H1 (cell line): Measurements from ENCODE around the gene DCANP1. TPM values are rescaled to one million over a fixed set of nuclear protein-coding genes. Genes with fewer than 3 reads are reported as not detected.

Source experiments
- CTCF ChIA-PET: fragments of 300-600 bp; sonication (Branson Sonifier 250); formaldehyde crosslinking; loops from one replicate; lab custom pipeline; 2021; ENCODE audit not compliant: partially characterized antibody; lab: Charles Lee
- POLR2A ChIA-PET: fragments of 300-600 bp; sonication (Branson Sonifier 250); formaldehyde crosslinking; loops from one replicate; lab custom pipeline; 2021; ENCODE audit warnings: inconsistent platforms; ENCODE audit not compliant: partially characterized antibody; lab: Charles Lee
- DNase-seq, 2 experiments: peaks; one replicate each; pipeline versions ENCODE4 v3.0.0 to v3.0.0-alpha.2; 2010 to 2022; ENCODE audit warnings: low spot score in 2 of 2, low read depth in 1 of 2, mixed read lengths in 1 of 2
- FAIRE-seq: peaks from 2 replicates; lab custom pipeline; 2011; peaks lifted over from hg19 to GRCh38; lab: Jason Lieb, UNC
- H2AFZ ChIP-seq: 2 replicates; pipeline ENCODE4 v1.8.1; 2012; ENCODE audit warnings: low read length, inconsistent platforms
- H2AK5ac ChIP-seq: 2 replicates; pipeline ENCODE4 v1.6.1; 2013; ENCODE audit warnings: low read depth, low read length
- H2BK120ac ChIP-seq: replicated peaks from 2 replicates; pipeline ENCODE3; 2013; ENCODE audit warnings: low read depth, low read length, inconsistent platforms
- H2BK12ac ChIP-seq: 2 replicates; pipeline ENCODE4 v1.6.1; 2013; ENCODE audit warnings: low read depth, low read length
- H2BK15ac ChIP-seq: 2 replicates; pipeline ENCODE4 v1.6.1; 2013; ENCODE audit warnings: low read length
- H2BK20ac ChIP-seq: 2 replicates; pipeline ENCODE4 v1.6.1; 2013; ENCODE audit warnings: low read length
- H2BK5ac ChIP-seq: 2 replicates; pipeline ENCODE4 v1.6.1; 2013; ENCODE audit warnings: low read depth, low read length
- H3K14ac ChIP-seq: 2 replicates; pipeline ENCODE4 v1.6.1; 2013; ENCODE audit warnings: inconsistent platforms; ENCODE audit not compliant: insufficient read length
- H3K18ac ChIP-seq: 2 replicates; pipeline ENCODE4 v1.6.1; 2013; ENCODE audit warnings: low read length; ENCODE audit errors: extremely low read depth
- H3K23ac ChIP-seq: 2 replicates; pipeline ENCODE4 v1.6.1; 2013; ENCODE audit warnings: inconsistent platforms; ENCODE audit not compliant: insufficient read length
- H3K23me2 ChIP-seq: 2 replicates; pipeline ENCODE4 v1.6.1; 2013; ENCODE audit warnings: low read depth, low read length
- H3K27ac ChIP-seq: 2 replicates; pipeline ENCODE4 v1.6.1; 2011; ENCODE audit warnings: low read depth, low read length, inconsistent platforms
- H3K27me3 ChIP-seq, 4 experiments: replicated peaks in 1 of 4; 1 replicate in 1 of 4; 2 replicates in 3 of 4; pipeline versions ENCODE4 v1.6.1 to v1.8.1; 2011 to 2013; ENCODE audit warnings: low read length in 3 of 4, mild to moderate bottlenecking in 3 of 4, inconsistent platforms in 2 of 4, mixed read lengths in 2 of 4, moderate library complexity in 1 of 4; ENCODE audit not compliant: control insufficient read depth in 3 of 4, insufficient read depth in 3 of 4; ENCODE audit errors: extremely low read depth in 1 of 4
- H3K36me3 ChIP-seq, 4 experiments: 2 replicates each; pipeline versions ENCODE4 v1.6.1 to v1.8.1; 2011 to 2013; ENCODE audit warnings: mild to moderate bottlenecking in 4 of 4, low read length in 3 of 4, moderate library complexity in 2 of 4, control low read depth in 1 of 4, inconsistent platforms in 1 of 4; ENCODE audit not compliant: insufficient read depth in 4 of 4, control insufficient read depth in 2 of 4
- H3K4ac ChIP-seq: replicated peaks from 2 replicates; pipeline ENCODE3; 2013; ENCODE audit warnings: low read length, low read depth, mixed read lengths, inconsistent platforms; ENCODE audit not compliant: insufficient read length
- H3K4me1 ChIP-seq, 4 experiments: replicated peaks in 1 of 4; 1 replicate in 1 of 4; 2 replicates in 3 of 4; pipeline versions ENCODE4 v1.6.1 to v1.8.1; 2011 to 2013; ENCODE audit warnings: low read length in 3 of 4, inconsistent platforms in 2 of 4, mixed read lengths in 1 of 4; ENCODE audit not compliant: insufficient read depth in 4 of 4, control insufficient read depth in 3 of 4
- H3K4me2 ChIP-seq, 2 experiments: 2 replicates each; pipeline versions ENCODE4 v1.6.1 to v1.8.1; 2011 to 2013; ENCODE audit warnings: low read depth in 2 of 2, low read length in 2 of 2, control low read depth in 1 of 2, inconsistent platforms in 1 of 2, mild to moderate bottlenecking in 1 of 2; ENCODE audit not compliant: insufficient read depth in 1 of 2
- H3K4me3 ChIP-seq, 4 experiments: fragments of 200-600, 300-600 bp in 1 of 4; sonication (generic), shearing (Covaris generic), sonication (Bioruptor Twin) in 1 of 4; 2 replicates each; pipeline versions ENCODE4 v1.5.1 to v1.8.1; 2011 to 2016; ENCODE audit warnings: low read length in 4 of 4, low read depth in 3 of 4, control low read depth in 2 of 4, inconsistent platforms in 2 of 4, mild to moderate bottlenecking in 2 of 4, mixed read lengths in 1 of 4, moderate library complexity in 1 of 4; ENCODE audit not compliant: insufficient read depth in 2 of 4; ENCODE audit errors: extremely low read depth in 1 of 4
- H3K56ac ChIP-seq: replicated peaks from 2 replicates; pipeline ENCODE3; 2013; ENCODE audit warnings: low read depth, mild to moderate bottlenecking, mixed read lengths, low read length, inconsistent platforms; ENCODE audit not compliant: insufficient read length
- H3K79me1 ChIP-seq: 2 replicates; pipeline ENCODE4 v1.6.1; 2013; ENCODE audit warnings: low read depth, low read length, control low read depth
- H3K79me2 ChIP-seq, 2 experiments: 2 replicates each; pipeline versions ENCODE4 v1.6.1 to v1.8.1; 2012 to 2013; ENCODE audit warnings: low read length in 2 of 2, mild to moderate bottlenecking in 2 of 2, inconsistent platforms in 1 of 2; ENCODE audit not compliant: insufficient read depth in 2 of 2, control insufficient read depth in 1 of 2
- H3K9ac ChIP-seq, 4 experiments: replicated peaks in 1 of 4; 1 replicate in 1 of 4; 2 replicates in 3 of 4; pipeline versions ENCODE4 v1.6.1 to v1.8.1; 2011 to 2013; ENCODE audit warnings: low read depth in 3 of 4, low read length in 3 of 4, control low read depth in 2 of 4, mild to moderate bottlenecking in 2 of 4, moderate library complexity in 2 of 4, inconsistent platforms in 1 of 4; ENCODE audit errors: extremely low read depth in 1 of 4
- H3K9me3 ChIP-seq, 2 experiments: 2 replicates each; pipeline versions ENCODE4 v1.6.1 to v1.8.1; 2012 to 2013; ENCODE audit warnings: mild to moderate bottlenecking in 2 of 2, moderate library complexity in 2 of 2, control low read depth in 1 of 2, inconsistent platforms in 1 of 2, low read depth in 1 of 2, low read length in 1 of 2, mixed read lengths in 1 of 2; ENCODE audit not compliant: insufficient read depth in 2 of 2
- H4K20me1 ChIP-seq, 2 experiments: replicated peaks in 1 of 2; 2 replicates each; pipeline versions ENCODE3 to v1.8.1; 2011 to 2013; ENCODE audit warnings: inconsistent platforms in 2 of 2, low read length in 2 of 2, mild to moderate bottlenecking in 1 of 2; ENCODE audit not compliant: insufficient read depth in 2 of 2, control insufficient read depth in 1 of 2
- H4K5ac ChIP-seq: 2 replicates; pipeline ENCODE4 v1.6.1; 2013; ENCODE audit warnings: low read length, low read depth, mixed read lengths, inconsistent platforms; ENCODE audit not compliant: insufficient read length
- H4K8ac ChIP-seq: 2 replicates; pipeline ENCODE4 v1.8.0; 2013; ENCODE audit warnings: mild to moderate bottlenecking, moderate library complexity, low read length, inconsistent platforms; ENCODE audit not compliant: insufficient read depth; ENCODE audit errors: extremely low read depth
- H4K91ac ChIP-seq: replicated peaks from 2 replicates; pipeline ENCODE3; 2013; ENCODE audit warnings: low read length, mixed read lengths, inconsistent platforms; ENCODE audit not compliant: insufficient read length
- HDAC2 ChIP-seq, 2 experiments: fragments of 300-600 bp in 1 of 2; sonication (generic) in 1 of 2; IDR thresholded peaks; 2 replicates each; pipeline ENCODE4 v1.6.1; 2011 to 2012; ENCODE audit warnings: low read depth in 2 of 2, low read length in 2 of 2, mild to moderate bottlenecking in 2 of 2, moderate library complexity in 2 of 2, borderline replicate concordance in 1 of 2, inconsistent platforms in 1 of 2
- WGBS, 2 experiments: shearing (Covaris generic) in 1 of 2; methylation state at CpG; one replicate each; pipeline versions ENCODE4 v1.1.6 to v1.1.7; 2013 to 2015; ENCODE audit warnings: low lambda C conversion rate in 2 of 2, mixed read lengths in 2 of 2, inconsistent platforms in 1 of 2, low coverage in 1 of 2, missing lambda C conversion rate in 1 of 2; ENCODE audit not compliant: insufficient replicate concordance in 2 of 2, insufficient coverage in 1 of 2, insufficient read length in 1 of 2; ENCODE audit errors: extremely low coverage in 1 of 2, missing lambda C conversion rate in 1 of 2; 5-methylcytosine and 5-hydroxymethylcytosine counted together
- polyA plus RNA-seq, 7 experiments: library from polyadenylated mRNA; depleted of rRNA in 3 of 7; stranded (reverse) in 5 of 7; unstranded in 2 of 7; fragments of >200 nt in 5 of 7; fragments of 200-250 nt in 2 of 7; gene quantifications; 1 replicate in 5 of 7; 2 replicates in 1 of 7; 4 replicates in 1 of 7; pipeline versions ENCODE4 v1.2.1 to v1.2.3, GENCODE V29; 2011 to 2013; ENCODE audit warnings: missing spikeins in 2 of 7, mixed read lengths in 2 of 7
- total RNA-seq: library from RNA; stranded (reverse); fragmentation: NEBNext Ultra II Directional; extraction: Animal tissue kit (Norgen Biotek cat#: 25700); gene quantifications from 2 replicates; pipeline ENCODE4 v1.2.1, GENCODE V29; 2021

The DCANP1 gene
- total and polyA plus RNA-seq, 2 of the 8 experiments (the other 6 are each of a cell fraction or from before 2014, with no cell fraction given): not detected

DNA sequence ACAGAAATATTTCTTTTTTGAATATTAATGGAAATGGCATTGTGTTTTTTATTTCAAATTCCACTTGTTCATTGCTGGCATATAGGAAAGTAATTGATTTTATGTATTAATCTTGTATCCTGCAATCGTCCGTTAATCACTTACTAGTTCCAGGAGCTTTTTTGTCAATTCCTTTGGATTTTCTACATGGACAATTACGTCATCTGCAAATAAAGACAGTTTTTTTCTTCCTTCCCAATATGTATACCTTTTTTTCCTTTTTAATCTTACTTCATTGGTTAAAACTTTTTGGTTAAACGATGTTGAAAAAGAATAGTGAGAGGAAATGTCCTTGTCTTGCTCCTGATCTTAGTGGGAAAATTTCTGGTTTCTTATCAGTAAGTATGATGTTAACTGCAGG lies 6.5 kb upstream of the DCANP1 start:
- no peak overlapping the region for H2BK120ac ChIP-seq
- H4K20me1 ChIP-seq: no peaks in the 10 kb centered on the region
- H3K9me3 ChIP-seq: no peaks in the 10 kb centered on the region
- no peak overlapping the region for H3K4ac ChIP-seq
- H3K9ac ChIP-seq: no peak overlapping the region
- H3K4me3 ChIP-seq: no peak overlapping the region
- no peaks in the 10 kb centered on the region for H3K23me2 ChIP-seq
- no peak overlapping the region for H3K4me2 ChIP-seq
- ChIA-PET POLR2A (no interaction called here), CTCF (interaction anchor here (15.4 to 21.6 kb wide), 2 partner anchors 11 to 98 kb away, joined by 264 to 778 read pairs; partner anchors contain the start of genes DCANP1 and TIFAB)
- H2AK5ac ChIP-seq: no peak overlapping the region
- no peak overlapping the region for H2BK15ac ChIP-seq
- no peaks in the 10 kb centered on the region for H3K79me2 ChIP-seq
- no peak overlapping the region for H2BK5ac ChIP-seq
- H2AFZ ChIP-seq: no peak overlapping the region
- WGBS, 2 experiments: 88% methylated on average over 4 of the region's 4 CpGs; no CpG with 5 or more reads in 1 of the 2 experiments
- H2BK20ac ChIP-seq: no peak overlapping the region
- DNase-seq: no peak
- H3K4me1 ChIP-seq: peaks cover 0 to under 1% (median 0%) of the 10 kb centered on the region in 4 experiments; a peak in 1 of 7 replicates
- no peak overlapping the region for H3K23ac ChIP-seq
- H4K5ac ChIP-seq: no peak overlapping the region
- H3K27me3 ChIP-seq: peaks cover 0 to 5% (median 2%) of the 10 kb centered on the region in 4 experiments; a peak in 4 of 7 replicates
- H3K18ac ChIP-seq: no peak overlapping the region
- H3K79me1 ChIP-seq: no peaks in the 10 kb centered on the region
- H3K27ac ChIP-seq: no peak overlapping the region
- no peak for FAIRE-seq
- H3K56ac ChIP-seq: no peak overlapping the region
- no peak overlapping the region for H3K14ac ChIP-seq
- H4K8ac ChIP-seq: no peak overlapping the region
- H4K91ac ChIP-seq: no peak overlapping the region
- H2BK12ac ChIP-seq: no peak overlapping the region
- H3K36me3 ChIP-seq: no peaks in the 10 kb centered on the region
- TF ChIP-seq HDAC2 (IDR thresholded peaks at IDR 0.05; ENCODE audit: borderline replicate concordance in 1 of 2, low read depth in 2 of 2, low read length in 2 of 2): no peak
